SU-DHL-6 (cell line): ENCODE results near the gene RANGAP1.
"Not testable (repeated sequence)": the region's sequence is repeated elsewhere in the genome, so short reads cannot be mapped to it uniquely, and the experiment has no call there.

Experiments
- EZH2phosphoT487 ChIP-seq: fragments of 200-600 bp; sonication (generic), shearing (Covaris generic); conservative IDR thresholded peaks from 2 replicates; pipeline ENCODE4 v1.6.1; 2018; ENCODE audit warnings: mild to moderate bottlenecking, antibody characterized with exemption, low read length, moderate library complexity, mixed read lengths
- TF ChIP-seq, protein P1 (sequence below): fragments of 200-600 bp; sonication (generic); IDR thresholded peaks from one replicate; pipeline ENCODE4 v1.5.1; 2017; ENCODE audit warnings: antibody characterized with exemption, mild to moderate bottlenecking, low read length, moderate library complexity; ENCODE audit not compliant: insufficient read depth, poor library complexity, severe bottlenecking

- TF ChIP-seq, protein P1, sequence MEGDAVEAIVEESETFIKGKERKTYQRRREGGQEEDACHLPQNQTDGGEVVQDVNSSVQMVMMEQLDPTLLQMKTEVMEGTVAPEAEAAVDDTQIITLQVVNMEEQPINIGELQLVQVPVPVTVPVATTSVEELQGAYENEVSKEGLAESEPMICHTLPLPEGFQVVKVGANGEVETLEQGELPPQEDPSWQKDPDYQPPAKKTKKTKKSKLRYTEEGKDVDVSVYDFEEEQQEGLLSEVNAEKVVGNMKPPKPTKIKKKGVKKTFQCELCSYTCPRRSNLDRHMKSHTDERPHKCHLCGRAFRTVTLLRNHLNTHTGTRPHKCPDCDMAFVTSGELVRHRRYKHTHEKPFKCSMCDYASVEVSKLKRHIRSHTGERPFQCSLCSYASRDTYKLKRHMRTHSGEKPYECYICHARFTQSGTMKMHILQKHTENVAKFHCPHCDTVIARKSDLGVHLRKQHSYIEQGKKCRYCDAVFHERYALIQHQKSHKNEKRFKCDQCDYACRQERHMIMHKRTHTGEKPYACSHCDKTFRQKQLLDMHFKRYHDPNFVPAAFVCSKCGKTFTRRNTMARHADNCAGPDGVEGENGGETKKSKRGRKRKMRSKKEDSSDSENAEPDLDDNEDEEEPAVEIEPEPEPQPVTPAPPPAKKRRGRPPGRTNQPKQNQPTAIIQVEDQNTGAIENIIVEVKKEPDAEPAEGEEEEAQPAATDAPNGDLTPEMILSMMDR: not testable (repeated sequence)
- TF ChIP-seq EZH2phosphoT487: not testable (repeated sequence)
Observed at GRCh38 chr22:41294816-41295215, 8.8 kb upstream of the RANGAP1 start.
